Measurements from ENCODE around the gene NIT1.
A peak's percentile ranks its signal among the peaks of the same experiment; 100 is the strongest.

NIT1 gene, protein sequence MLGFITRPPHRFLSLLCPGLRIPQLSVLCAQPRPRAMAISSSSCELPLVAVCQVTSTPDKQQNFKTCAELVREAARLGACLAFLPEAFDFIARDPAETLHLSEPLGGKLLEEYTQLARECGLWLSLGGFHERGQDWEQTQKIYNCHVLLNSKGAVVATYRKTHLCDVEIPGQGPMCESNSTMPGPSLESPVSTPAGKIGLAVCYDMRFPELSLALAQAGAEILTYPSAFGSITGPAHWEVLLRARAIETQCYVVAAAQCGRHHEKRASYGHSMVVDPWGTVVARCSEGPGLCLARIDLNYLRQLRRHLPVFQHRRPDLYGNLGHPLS

DNA sequence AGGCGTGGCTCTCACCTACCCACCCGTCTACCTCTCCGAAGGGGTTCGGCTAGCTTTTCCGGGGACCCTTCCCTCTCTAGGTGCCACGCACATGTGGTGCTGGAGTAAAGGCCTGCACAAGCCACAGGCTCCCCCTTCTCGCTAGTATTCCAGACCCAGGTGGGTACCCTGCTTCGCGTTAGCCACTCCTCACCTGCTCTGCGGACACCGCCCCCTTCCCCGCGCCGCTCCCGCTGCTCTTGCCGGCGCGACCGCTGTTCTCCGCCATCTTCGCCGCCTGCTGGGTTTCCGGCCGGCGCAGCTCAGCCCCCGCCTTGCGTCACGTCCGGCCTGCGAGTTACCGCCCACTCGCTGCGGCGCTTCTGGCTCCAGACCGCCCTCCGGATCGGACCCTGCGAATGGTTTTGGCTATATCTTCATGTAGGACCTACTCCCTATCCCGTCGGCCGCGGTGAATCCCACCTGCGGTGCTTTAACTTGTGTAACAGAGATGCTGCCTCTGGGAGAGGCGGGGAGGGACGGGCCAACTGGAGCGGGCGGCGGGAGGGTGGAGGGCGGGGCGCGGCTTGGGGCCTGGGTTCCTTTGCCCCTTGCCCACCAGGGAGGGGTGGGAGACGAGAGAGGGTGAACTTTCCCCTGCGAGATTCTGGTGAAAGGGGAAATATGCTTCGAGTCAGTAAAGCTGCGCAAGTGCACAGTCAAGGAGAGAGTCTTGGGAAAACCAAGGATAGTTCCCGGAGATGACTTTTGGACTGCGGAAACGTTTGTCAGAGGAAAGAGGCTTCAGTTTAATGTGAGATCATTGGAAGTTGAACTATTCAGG lies at the start of gene NIT1, which contains the start of gene PFDN2:
NIT1 (plus strand) TSS at position 347 of the 823 bp plus-strand sequence; CDS start at position 419, 72 bp downstream.
PFDN2 (minus strand) TSS at position 279 of the 823 bp plus-strand sequence; CDS start at position 268, 11 bp downstream.
- DNase-seq: peak; percentile 76

DNA sequence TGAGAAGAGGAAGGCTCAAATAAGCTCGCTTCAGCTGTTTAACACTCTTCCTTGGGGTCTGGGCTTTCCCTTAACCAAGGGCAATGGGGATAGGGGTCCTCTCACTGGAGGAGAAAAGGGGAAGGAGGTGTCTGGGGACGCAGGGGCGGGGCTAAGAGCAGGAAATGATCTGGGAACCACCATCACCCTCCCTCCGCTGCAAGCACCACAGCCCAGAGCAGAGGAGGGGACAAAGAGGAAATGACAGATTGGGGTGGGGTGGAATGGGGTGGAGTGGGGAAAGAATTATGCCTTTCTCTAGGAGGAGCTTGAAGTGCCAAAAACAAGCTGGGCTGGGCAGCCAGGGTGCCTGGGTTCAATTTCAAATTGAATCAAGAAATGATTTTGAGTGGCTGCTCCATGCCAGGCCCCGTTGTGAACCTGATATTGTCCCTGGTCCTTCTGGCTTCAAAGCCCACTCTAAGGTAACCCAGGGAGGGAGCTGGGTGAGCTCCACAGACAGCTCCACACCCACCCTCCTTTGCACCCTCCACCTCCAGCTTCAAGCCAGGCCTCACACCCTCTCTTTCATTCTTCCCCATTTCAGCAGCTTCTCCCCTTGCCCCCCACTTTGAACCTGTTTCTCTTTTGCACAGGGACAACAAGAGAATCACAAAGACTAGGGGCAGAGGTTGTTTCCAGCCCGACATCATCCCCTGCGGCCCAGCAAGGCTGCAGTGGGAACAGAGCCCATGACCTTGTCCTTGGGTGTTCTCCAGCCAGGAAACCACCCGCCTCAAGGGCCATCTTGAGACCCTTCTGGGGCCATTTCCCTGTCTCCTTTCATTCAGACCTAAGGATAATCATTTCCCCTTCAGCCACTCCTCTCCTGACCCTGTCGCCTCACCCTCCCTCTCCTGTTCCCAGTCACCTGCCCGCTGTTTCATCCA lies 49.3 kb upstream of the NIT1 start:
- DNase-seq: peak; percentile 76

DNA sequence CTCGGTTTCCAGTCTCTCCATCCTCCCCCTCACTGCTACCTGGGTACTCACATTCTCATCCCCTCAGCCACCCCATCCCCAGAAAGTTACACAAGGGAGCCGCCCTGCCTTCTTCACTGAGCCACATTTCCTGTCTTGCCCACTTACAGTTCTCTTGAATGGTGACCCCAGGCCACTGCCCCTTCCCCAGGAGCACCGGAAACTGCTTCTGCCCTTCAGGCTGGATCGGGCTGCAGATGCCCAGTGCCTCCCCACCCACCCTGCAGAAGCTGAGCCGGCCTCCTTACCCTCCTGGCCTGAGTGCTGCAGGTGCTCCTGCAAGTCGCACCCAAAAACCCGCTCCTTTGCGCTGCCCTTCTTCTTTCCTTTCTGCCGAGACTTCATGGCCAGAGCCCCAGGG lies 48.7 kb upstream of the NIT1 start:
- peak; percentile 5 for DNase-seq

DNA sequence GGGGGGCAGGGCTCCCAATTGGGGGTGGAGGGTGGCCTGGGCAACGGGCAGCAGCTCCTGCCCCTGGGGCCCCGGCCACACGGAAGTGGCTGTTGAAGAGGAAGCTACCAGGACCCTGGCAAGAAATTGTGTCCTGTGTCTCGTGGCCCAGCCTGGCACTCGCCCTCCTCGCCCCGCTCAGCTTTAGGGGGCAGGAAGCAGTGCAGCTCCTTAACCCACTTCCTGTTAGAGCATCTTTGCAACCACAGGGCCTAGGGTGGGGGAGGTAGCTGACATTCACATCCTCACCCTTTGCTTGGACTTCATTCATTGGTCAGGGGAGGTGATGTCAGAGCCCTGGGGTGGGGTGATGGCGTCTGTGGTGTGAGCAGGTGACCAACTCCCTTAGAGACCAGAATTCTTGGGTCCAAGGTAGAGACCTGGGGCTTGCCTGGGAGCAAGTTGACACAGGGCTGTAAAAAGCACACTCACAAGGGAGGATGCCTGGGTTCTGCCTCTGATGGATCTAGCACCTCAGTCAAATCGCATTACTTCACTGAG lies 48.1 kb upstream of the NIT1 start, which contains the start of gene ARHGAP30:
ARHGAP30 (minus strand) TSS at position 161 of the 540 bp plus-strand sequence. CDS start 267 bp downstream, outside the sequence.
- peak; percentile 82 for DNase-seq

DNA sequence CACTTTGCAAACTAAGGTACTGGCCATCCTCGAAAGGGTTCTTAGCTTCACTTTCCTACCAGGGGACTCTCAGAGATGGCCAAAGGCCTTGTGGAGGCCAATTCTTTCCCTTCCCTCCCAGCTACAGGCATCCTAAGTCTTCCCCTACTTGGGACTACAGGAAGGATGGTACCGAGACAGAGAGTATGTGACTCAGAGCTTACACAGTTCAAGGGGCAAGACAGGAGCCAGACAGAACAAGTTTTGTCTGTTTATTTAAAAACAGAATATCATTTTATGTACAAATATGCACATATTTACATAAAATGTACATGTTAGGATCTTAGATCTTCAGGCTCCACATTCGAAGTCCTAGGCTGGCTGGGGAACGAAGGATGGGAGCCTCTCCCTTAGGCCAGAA lies 47.1 kb upstream of the NIT1 start:
- no peak for DNase-seq

DNA sequence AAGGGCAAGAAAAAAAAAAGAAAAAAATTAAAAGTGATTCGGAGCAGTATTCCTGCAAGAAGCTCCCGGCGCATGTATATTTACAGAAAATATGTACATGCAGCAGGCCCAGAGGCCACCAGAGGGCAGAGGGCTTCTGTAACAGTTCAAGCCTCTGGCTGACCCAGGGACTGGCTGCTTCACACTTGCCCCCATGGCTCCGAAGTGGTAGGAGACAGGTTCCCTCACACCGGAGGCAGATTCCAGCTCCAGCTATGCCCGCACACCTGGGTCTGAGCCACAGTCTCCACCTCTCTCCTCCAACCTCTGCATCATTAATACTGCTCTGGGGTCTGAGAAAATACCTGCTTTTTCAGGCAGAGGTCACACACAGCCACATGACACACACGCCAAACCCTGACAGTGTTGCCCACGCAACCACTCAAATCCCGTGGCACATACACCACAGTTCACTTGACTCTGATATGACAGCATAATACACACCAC lies 46.0 kb upstream of the NIT1 start:
- peak; percentile 28 for DNase-seq

DNA sequence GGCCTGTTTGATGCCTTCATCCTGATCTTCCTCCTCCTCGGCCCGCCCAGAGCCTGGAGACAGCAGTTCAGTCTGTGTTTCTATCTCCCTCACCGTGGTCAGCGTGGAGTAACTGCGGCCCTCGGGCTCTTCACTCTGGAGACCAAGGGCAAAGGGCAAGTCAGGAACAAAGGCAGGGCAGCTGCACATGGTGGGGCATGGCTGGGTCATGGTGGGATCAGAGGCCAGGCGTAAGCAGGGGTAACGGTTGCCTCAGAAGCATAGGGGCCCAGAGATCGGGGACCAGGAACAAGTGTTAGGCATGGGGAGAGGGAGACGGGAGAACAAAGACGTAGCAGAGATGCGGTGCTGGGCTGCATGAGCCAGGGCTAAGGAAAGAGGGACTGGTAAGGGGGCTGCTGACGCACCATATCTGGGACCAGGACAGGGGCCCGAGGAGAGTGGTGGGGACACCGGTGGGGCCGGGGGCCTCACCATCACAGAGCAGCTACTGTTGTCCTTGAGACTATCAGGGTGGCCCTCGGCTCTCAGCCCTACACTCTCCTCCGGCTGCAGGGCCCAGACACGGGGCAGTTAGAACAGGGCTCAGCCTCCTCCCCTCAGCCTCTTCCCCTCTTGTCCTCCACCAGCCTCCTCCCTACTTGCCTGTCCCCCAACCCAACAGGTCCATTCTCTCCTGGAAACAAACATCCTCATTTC lies 45.0 kb upstream of the NIT1 start:
- no peak for DNase-seq

DNA sequence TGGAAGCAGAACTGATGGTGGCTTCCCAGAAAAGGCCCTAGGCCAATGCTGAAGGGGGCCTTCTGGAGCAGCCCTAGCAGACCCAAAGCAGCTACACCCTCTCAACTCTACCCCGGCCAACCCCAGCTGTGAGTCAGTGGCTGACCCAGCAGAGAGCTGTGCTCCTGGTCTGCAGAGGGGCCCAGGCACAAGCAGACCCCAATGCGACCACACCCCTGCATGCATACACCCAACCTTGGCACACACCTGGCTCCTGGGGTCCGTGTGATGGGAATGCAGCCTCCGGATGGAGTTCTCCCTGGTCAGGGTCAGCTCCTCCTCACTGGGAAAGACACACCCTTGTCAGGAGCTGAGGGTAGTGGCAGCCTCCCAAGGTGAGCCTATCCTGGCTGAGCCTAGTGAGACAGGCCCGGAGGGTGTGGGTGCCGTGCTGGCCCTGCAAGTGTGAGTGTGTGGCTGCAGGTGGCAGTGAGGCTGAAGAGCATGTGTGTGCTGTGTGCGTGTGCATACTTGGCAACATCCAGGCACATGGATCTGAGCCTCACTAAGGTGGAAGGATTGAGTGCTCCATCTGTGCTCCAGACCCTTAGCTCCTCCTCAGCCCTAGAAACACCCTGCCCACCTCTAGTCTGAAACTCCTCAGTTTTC lies 44.3 kb upstream of the NIT1 start:
- no peak for DNase-seq

DNA sequence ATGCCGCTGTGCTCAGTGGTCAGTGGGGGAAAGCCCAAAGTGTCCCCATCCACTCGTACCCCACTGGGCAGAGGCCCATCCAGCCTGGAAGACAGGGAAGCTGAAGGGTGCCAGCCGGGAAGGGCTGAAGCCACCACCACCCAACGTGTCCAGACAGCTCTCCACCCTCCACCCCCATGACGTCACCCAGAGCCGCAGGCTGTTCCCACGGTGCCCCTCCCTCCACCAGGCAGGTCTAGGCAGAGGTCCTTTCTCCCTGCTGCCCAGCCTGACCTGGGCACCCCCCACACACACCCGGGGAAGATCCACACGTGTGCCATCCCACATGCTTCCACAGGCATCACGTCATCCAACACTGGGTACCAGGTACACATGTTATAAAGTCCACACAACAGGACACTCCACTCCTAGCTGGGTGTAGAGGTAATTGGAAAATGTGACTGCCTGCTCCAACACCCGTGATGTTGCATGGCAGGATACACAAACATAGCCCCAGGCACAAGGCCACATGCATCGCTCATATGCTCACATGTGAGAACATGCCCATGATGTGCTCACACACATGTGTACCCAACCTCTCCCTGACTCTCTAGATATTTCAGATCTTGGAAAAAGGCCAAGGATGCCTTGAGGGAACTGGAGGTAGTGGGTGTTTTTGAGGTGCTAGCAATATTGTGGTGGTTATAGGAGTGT lies 43.1 kb upstream of the NIT1 start:
- DNase-seq: no peak

DNA sequence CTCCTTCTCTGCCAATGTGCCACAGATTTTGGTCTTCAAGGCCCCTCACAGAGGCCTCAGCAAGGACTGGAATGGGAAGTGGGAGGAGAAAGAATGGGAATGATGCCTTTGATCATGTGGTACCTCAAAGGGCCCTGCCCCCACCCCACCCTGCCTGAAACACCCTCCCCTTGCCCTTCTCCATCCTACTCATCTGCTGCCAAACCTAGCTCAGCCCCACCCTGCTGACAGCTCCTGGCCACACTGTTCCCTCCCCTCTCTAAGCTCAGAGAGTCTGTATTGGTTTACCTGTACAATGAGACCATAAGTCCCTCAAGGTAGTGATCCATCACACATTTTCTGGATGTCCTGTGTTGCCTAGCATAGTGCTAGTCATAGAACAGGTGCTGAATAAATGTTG lies 41.5 kb upstream of the NIT1 start:
- DNase-seq: no peak

DNA sequence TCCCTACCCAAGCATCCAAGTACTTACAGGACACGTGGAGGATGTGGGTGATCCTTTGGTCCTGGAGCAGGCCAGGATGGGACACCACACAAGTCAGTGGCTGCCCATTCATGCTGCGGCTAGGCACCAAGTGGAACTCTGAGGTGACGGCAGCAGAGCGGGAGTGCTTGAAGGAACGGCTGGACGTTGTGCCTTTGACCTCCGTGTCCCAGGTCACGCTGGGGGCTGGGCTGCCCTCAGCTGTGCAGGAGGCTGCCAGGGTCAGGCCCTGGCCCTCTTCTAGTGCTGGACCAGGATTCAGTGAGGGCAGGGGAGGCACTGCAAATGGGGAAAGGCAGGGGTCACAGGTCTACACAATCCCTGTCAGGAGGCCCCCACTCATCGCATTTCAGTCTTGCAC lies 40.5 kb upstream of the NIT1 start:
- DNase-seq: no peak

DNA sequence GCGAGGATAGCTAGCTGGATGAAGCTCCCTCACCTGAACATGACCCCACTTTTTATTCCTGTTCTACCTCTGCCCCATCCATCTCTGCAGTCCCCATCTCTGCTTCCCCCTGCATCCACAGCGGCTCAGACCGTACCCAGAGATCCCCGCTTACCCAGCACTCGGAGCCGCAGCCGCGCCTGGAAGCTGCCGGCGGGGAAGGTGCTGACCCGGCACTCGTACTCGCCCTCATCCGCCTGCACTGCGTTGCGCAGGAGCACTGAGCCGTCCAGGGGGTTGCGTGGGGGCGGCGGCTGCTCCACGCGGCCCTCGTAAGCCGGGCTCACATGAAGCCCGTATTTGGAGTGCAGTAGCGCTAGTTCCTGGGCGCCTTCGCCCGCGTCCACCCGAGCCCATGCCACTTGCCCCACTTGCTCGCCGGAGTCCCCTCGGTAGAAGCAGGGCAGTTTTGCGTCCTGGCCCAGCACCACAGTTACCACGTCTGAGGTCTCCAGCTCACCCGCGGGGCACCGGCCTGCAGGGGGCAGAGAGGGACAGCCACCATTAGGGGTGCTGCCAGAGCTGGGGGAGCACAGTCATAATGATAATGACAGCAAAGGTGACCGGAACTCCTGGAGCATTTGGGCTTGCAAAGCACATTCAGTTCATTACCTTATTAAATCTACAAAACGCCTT lies 38.3 kb upstream of the NIT1 start:
- no peak for DNase-seq

DNA sequence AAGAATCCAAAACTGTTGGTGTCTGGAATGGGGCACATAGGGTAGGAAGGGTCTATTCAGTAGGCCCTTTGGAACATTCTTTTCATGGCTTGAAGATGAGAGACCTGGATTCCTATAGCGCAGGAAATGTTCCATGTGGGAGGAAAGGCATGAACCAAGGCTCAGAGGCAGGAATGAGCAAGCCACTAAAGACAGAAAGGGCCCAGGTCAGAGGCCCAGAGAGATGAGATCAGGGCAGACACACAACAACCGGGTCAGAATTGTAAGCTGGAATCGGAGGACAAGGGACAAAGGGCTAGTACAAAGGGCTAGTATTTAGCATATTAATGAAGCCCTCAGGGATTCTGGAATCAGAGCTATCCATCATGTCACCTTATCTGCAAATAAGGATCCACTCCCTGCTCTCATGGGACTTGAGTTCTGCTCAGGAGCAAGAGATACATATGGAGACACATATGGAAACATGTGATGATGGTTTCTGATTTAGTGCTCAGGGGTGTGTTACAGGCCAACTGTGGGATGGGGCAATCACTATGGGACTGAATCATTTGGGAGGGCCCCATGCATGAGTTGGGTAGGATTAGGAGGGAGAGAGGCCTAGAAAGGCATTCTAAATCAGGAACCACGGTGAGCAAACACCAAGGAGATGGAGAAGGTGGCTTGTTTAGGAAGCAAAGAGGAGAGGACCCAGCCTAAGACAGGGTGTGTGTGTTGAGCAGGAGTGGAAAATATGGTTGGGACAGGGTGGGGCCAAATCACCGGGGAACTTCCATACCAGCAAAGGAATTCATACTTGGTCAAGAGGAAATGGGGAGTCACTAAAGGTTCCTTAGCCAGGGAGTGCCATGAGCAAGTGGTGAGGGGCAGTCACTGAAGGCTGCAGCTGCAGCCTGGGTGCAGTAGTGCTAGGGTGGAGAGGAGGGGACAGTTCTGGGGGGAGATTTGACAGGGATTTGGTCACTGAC lies 37.2 kb upstream of the NIT1 start:
- no peak for DNase-seq

DNA sequence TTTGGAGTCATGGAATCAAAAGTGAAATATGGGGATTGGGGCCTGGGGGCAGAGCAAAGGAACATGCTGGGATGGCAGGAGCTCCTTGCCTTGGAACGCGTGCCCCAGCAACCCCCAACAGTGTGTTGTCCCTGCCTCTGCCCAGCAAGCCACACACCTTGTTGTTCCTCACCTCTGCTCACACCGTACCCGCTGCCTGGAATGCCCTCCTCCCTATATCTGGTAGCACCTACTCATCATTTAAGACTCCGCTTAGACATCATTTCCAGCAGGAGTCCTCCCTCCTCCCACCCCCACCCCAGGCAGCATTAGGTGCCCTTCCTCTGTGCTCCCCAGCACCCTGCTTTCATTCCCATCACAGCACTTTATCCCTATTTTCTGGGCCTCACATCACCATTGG lies 36.4 kb upstream of the NIT1 start:
- no peak for DNase-seq

DNA sequence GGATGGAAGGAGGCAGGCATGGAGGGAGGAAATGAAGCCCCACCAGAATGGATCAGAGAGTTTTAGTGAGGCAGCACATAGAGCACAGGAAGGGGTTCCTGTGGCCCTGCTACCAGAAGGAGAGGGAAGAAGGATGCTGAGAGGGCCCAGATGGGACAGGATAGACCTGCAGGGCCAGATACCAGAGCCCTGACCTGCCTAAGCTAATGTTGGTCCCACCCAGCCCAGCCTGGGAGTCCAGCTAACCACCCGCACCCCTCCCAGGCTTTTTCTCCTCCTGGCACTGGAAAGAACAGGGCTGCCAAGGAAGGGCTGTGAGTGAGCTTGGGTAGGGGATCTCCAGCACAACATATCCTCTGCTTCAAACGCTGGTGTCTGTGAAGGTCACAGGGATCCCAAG lies 35.4 kb upstream of the NIT1 start:
- no peak for DNase-seq

DNA sequence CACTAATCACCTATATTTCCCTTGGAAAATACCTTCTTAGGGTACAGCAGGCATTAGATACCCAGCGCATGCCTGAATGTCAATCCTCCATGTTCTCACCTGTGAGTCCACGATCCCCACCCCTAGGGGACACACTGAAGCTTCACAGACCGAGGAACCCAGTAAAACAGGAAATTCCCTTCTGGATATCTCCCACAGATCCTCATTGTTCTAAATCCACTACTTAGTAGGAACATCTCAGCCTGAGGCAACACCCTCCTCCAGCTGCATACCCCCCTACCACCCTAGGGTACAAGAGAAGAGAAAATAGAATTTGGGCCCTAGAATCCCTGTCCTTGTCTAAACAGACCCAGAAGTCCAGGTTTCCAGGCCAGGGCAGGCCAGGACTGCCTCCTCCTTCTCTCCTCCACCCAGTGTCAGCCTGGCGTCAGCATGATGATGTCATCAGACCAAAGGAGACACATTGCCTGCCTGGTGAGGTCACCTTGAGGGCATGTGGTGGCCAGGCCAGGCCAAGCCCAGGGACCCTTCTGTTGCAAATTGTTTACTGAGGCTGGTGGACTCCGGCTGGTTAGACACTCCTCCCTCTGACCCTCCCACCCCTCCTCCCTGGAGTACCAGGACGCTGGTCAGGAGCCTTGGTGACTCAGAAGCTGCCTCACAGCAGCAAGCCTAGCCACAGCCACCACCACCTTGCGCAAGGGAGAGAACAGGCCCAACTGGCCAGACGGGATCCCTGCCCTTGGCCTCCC lies 34.7 kb upstream of the NIT1 start:
- DNase-seq: no peak

DNA sequence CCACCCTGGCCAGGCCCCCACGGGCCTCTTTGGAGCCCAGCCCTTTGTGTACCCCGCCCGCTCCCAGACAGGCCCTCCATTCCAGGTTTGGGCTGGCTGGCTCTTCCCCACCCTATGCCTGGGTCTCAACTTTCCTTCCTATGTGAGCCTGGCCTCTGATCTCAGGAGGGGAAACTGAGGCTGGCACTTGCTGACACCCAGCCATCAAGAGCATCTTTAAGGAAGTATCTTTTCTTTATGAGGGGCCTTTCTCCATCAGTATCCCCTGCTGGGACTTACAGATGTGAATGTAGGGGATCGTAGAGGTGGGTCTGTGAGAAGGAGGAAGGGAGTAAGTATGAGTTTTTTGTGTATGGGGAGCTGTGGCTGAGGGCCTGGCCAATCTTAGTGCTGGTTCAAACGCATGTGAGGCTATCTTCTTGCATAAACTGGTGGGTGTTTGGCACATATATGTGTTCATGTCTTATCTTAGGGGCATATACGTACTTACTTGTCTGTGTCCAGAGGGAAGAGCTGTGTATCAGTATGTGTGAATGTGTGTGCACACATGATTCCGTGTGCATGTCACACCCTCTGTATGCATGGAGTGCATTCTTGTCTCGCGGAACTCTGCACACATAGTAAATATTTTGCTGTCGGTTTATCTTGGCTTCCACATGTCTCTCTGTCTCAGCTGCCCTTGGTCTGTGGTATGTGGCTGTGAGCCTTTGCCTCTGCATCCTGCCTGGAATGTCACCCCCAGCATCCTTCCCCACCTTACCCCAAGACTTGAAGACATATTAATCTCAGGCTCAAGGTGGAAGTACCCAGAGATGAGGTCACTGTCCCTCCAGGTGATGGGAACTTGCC lies 33.9 kb upstream of the NIT1 start:
- no peak for DNase-seq
